H54 (cell line): Measurements from ENCODE around the gene RNU4-1.
A peak's percentile ranks its signal among the peaks of the same experiment; 100 is the strongest.

Source experiments
- DNase-seq: peaks from one replicate; pipeline ENCODE4 v3.0.0; 2011; ENCODE audit warnings: low spot score, mixed read lengths; ENCODE audit not compliant: insufficient read length
- FAIRE-seq: peaks from 3 replicates; lab custom pipeline; 2011; peaks lifted over from hg19 to GRCh38; lab: Jason Lieb, UNC
- POLR2A ChIP-seq: IDR thresholded peaks from 2 replicates; pipeline ENCODE4 v1.6.1; 2011; ENCODE audit warnings: low read depth, mild to moderate bottlenecking, low read length

The RNU4-1 gene

GRCh38 chr12:120266180-120266870 is 26.7 kb downstream of the RNU4-1 start:
- FAIRE-seq (no peak), DNase-seq (no peak)
- TF ChIP-seq POLR2A: no peak

GRCh38 chr12:120265473-120266179 is 27.4 kb downstream of the RNU4-1 start, which contains the start of gene PXN:
Gene PXN (minus strand): TSS chr12:120265730. CDS start chr12:120265629, 101 bp downstream.
- no peak for FAIRE-seq
- TF ChIP-seq POLR2A: peak; percentile 66
- peak; percentile 74 for DNase-seq

DNA sequence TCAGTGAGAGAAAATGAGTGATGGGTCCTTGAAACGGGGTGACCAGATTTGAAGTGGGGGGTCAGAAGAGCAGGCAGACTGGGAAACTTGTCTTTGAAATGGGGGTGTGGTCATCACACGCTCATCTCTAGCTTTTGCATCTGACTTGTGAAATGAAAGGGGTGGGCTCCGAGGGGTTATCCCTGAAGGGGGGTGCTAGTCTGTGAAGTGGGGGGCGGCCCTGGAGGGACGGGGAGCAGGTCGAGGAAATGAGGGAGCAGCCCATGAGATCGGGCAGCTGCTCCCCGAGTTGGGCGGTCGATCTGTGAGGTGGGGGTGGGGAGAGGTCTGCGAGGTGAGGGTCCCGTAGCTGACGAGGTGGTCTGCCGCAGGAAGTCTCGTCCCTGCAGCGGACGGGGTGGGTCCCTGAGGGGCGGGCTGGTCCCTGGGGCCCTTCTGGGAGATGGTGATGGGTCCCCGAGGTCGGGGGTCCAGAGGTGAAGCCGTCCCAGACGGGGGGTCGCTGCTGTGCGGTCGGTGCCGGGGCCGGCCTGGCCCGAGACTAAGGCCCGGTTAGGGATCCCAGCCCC is 28.0 kb downstream of the RNU4-1 start:
- DNase-seq (no peak), FAIRE-seq (no peak)
- no peak for TF ChIP-seq POLR2A

DNA sequence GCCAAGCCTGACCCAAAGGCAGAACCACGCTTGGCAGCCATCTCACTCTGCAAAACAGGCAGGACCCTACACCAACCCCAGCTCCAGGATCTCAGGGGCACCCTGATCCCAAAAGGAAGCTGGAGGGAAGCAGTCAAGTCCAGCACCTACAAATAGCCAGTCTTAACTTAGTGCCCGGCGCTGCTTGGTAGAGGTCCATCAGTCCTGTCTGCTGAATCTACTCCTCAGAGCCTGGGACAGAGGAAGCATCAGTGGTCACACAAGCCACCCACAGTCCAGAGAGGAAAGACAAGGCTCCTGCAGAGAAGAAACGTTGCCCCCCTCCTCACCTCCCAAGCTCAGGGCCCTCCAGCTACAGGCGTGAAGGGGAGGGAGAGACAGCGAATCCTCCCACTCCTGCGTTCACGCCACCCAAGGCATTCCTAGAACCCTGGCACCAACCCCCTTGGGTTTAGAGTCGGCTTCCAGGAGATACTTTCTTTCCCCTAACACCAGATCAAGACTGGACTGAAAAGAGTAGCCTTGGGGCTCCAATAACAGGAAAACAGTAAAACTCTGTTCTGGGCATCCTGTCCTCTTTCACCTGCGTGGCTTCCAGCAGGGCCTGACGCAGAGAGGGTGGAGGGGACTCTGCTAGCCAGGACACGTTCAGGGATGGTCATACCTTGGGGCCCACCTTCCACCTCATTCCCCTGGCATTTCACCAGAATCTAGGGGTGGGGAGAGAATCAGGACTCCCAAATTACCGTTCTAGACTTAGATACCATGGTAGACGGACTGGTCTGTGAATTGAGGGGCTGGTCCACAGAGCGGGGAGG is 28.7 kb downstream of the RNU4-1 start:
- no peak for FAIRE-seq
- no peak for TF ChIP-seq POLR2A
- DNase-seq: no peak

DNA sequence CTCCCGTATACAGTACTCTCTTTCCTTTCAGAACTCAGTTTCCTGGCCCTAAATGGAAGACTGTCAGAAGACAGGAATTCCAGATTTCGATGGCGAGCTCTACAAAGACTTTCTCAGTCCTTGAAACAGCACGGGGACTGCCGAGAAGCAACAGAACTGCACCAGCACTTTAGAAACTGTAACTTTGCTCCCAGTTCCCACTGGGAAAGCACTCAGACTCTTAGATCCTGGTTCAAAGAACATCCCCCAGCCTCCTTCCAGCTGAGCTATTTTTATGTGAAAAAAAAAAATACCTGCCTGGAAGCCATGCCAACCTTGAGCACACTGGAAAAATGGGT is 29.3 kb downstream of the RNU4-1 start:
- TF ChIP-seq POLR2A: no peak
- no peak for FAIRE-seq
- DNase-seq: no peak

- no peak for FAIRE-seq
- DNase-seq: no peak
- no peak for TF ChIP-seq POLR2A
These were observed 29.9 kb downstream of the RNU4-1 start for GRCh38 chr12:120262852-120263747.

GRCh38 chr12:120261951-120262851 is 30.8 kb downstream of the RNU4-1 start:
- DNase-seq (peak; percentile 66), FAIRE-seq (peak; percentile 64)
- no peak for TF ChIP-seq POLR2A

DNA sequence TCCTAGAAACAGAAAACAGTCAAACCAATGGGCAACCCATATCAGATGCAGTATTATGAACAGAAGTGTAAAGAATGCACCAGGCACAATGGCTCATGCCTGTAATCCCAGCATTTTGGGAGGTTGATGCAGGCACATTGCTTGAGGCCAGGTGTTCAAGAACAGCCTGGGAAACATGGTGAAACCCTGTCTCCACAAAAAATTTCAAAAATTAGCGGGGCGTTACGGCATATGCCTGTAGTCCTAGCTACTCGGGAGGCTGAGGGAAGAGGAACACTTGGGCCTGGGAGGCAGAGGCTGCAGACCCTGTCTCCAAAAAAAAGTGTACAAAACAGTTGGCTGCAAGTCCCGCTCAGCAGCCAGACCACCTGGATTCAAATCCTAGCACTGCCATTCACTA is 32.4 kb downstream of the RNU4-1 start:
- no peak for TF ChIP-seq POLR2A
- no peak for DNase-seq
- FAIRE-seq: no peak

- no peak for TF ChIP-seq POLR2A
- DNase-seq: no peak
- no peak for FAIRE-seq
These were observed 33.4 kb downstream of the RNU4-1 start for GRCh38 chr12:120259418-120260202.

DNA sequence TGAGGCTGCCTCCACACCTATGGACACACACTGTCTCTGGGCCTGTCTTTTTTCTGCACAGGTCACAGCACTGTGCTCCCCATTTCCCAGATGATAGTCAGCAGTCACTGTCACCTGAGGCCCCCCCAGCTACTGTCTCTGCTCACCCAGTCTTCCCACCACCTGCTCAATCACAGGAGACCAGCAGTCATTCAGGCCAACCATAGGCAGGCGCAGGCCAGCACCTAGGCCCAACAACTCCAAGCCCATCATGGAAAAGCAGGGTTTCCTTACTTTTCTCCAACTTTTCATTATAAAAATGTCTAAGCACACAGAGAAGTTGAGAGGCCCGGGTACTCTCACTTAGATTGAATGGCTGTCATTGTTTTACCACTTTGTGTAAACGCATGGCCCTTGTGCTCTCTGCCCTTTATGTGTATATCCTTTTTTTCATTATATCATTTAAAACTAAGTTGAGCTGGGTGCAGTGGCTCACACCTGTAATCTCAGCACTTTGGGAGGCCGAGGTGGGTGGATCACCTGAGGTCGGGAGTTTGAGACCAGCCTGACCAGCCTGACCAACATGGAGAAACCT is 34.6 kb downstream of the RNU4-1 start:
- no peak for TF ChIP-seq POLR2A
- FAIRE-seq (no peak), DNase-seq (no peak)
